HepG2 (cell line): ENCODE measurements around the gene CFC1B. TPM values are rescaled to one million over a fixed set of nuclear protein-coding genes. Genes with fewer than 3 reads are reported as not detected.
"Not testable (repeated sequence)": the region's sequence is repeated elsewhere in the genome, so short reads cannot be mapped to it uniquely, and the experiment has no call there.

Experiments
- ATAC-seq: fragments of 200-7000 bp; cut with Tn5 transposase; 3 replicates; pipeline ENCODE4 v1.9.1; 2020; ENCODE audit warnings: mild to moderate bottlenecking, moderate library complexity
- BruUV-seq: library from RNA; stranded (reverse); fragments of 400-500 nt; replicated peaks from 2 replicates; lab custom pipeline; 2021; lab: Mats Ljungman, UMichigan
- CTCF ChIA-PET: fragments of 300-600 bp; formaldehyde crosslinking; extraction: SDS; loops from one replicate; lab custom pipeline; 2021; ENCODE audit warnings: low total read pairs, inconsistent platforms, low intra/inter-chr PET ratio; lab: Yijun Ruan, JAX
- POLR2A ChIA-PET: fragments of 350-600 bp; sonication (Branson Sonifier 250); formaldehyde crosslinking; loops from one replicate; lab custom pipeline; 2020; ENCODE audit warnings: antibody characterized with exemption, inconsistent platforms; lab: Yijun Ruan, JAX
- DNase-seq: peaks from one replicate; pipeline ENCODE4 v3.0.0-alpha.2; 2015; ENCODE audit warnings: low spot score
- FAIRE-seq: peaks from 3 replicates; lab custom pipeline; 2011; peaks lifted over from hg19 to GRCh38; lab: Jason Lieb, UNC
- H2AFZ ChIP-seq: one replicate; pipeline ENCODE4 v1.6.1; 2011; ENCODE audit warnings: low read length, inconsistent platforms
- H3K27ac ChIP-seq: fragments of 300-600 bp; 3 replicates; pipeline ENCODE4 v1.8.0; 2011; ENCODE audit warnings: mixed run types, mild to moderate bottlenecking, mixed read lengths, low read length, inconsistent platforms; ENCODE audit not compliant: insufficient read depth; ENCODE audit errors: extremely low read length
- H3K27me3 ChIP-seq, 2 experiments: fragments of 200-600 bp in 1 of 2; 2 replicates in 1 of 2; 3 replicates in 1 of 2; pipeline versions ENCODE4 v1.6.0 to v1.8.0; 2011; ENCODE audit warnings: low read length in 2 of 2, mild to moderate bottlenecking in 2 of 2, moderate library complexity in 2 of 2, inconsistent platforms in 1 of 2; ENCODE audit not compliant: insufficient read depth in 2 of 2, control insufficient read depth in 1 of 2
- H3K36me3 ChIP-seq, 2 experiments: fragments of 200-600 bp in 1 of 2; replicated peaks in 1 of 2; 2 replicates in 1 of 2; 3 replicates in 1 of 2; pipeline versions ENCODE4 v1.5.1 to v1.8.0; 2011; ENCODE audit warnings: low read length in 2 of 2, inconsistent platforms in 1 of 2; ENCODE audit not compliant: insufficient read depth in 2 of 2, control insufficient read depth in 1 of 2
- H3K4me1 ChIP-seq: 2 replicates; pipeline ENCODE4 v1.5.1; 2012; ENCODE audit warnings: low read length, inconsistent platforms; ENCODE audit not compliant: insufficient read depth
- H3K4me2 ChIP-seq: 2 replicates; pipeline ENCODE4 v1.6.0; 2011; ENCODE audit warnings: low read depth, low read length, inconsistent platforms
- H3K4me3 ChIP-seq, 3 experiments: fragments of 200-600 bp in 1 of 3; sonication (generic), shearing (Covaris generic) in 1 of 3; replicated peaks in 1 of 3; 2 replicates each; pipeline ENCODE4 v1.5.1; 2011 to 2016; ENCODE audit warnings: low read length in 3 of 3, inconsistent platforms in 2 of 3, low read depth in 2 of 3, mild to moderate bottlenecking in 2 of 3, control low read depth in 1 of 3, mixed read lengths in 1 of 3; ENCODE audit not compliant: insufficient read depth in 1 of 3
- H3K79me2 ChIP-seq: one replicate; pipeline ENCODE4 v1.6.1; 2011; ENCODE audit warnings: low read length, inconsistent platforms; ENCODE audit not compliant: insufficient read depth
- H3K9ac ChIP-seq: 2 replicates; pipeline ENCODE4 v1.6.0; 2011; ENCODE audit warnings: mild to moderate bottlenecking, low read depth, low read length, inconsistent platforms; ENCODE audit not compliant: insufficient read depth
- H3K9me3 ChIP-seq: 2 replicates; pipeline ENCODE4 v1.5.1; 2012; ENCODE audit warnings: mild to moderate bottlenecking, low read length
- H4K20me1 ChIP-seq: 2 replicates; pipeline ENCODE4 v1.6.0; 2011; ENCODE audit warnings: inconsistent platforms, mild to moderate bottlenecking, low read length, moderate library complexity; ENCODE audit not compliant: insufficient read depth
- WGBS: methylation state at CpG from one replicate; pipeline ENCODE4 v1.1.6; 2017; ENCODE audit warnings: low lambda C conversion rate; 5-methylcytosine and 5-hydroxymethylcytosine counted together
- in situ Hi-C: cut with HindIII; loops from 2 replicates; pipeline ENCODE4 v1.10.0; 2017; ENCODE audit warnings: low pct_unique_long_range_greater_than_20kb; ENCODE audit not compliant: extremely low pct_ligation_motif_present
- intact Hi-C: fragments of 100-400 bp; cut with micrococcal nuclease; formaldehyde crosslinking; loops from one replicate; pipeline ENCODE4 v1.10.0; 2022; ENCODE audit not compliant: unreplicated experiment
- polyA plus RNA-seq, 8 experiments: library from polyadenylated mRNA; depleted of rRNA in 3 of 8; stranded (reverse) in 7 of 8; unstranded in 1 of 8; fragments of >200 nt; fragmentation: Illumina TruSeq in 4 of 8; extraction: Trizol in 4 of 8; gene quantifications; 2 replicates each; pipeline versions ENCODE4 v1.2.1 to v1.2.3, GENCODE V29; 2011 to 2016; ENCODE audit warnings: low read depth in 4 of 8, missing spikeins in 1 of 8, mixed read lengths in 1 of 8; ENCODE audit not compliant: insufficient read depth in 1 of 8
- total RNA-seq, 5 experiments: library from RNA; depleted of rRNA; stranded (reverse); fragments of >200 nt; fragmentation: Illumina TruSeq; extraction: Trizol; gene quantifications; 2 replicates each; pipeline ENCODE4 v1.2.3, GENCODE V29; 2016; ENCODE audit warnings: low read depth in 1 of 5

Gene CFC1B
- total and polyA plus RNA-seq, 2 of the 13 experiments (the other 11 are each of a cell fraction or from before 2014, with no cell fraction given): not detected

DNA sequence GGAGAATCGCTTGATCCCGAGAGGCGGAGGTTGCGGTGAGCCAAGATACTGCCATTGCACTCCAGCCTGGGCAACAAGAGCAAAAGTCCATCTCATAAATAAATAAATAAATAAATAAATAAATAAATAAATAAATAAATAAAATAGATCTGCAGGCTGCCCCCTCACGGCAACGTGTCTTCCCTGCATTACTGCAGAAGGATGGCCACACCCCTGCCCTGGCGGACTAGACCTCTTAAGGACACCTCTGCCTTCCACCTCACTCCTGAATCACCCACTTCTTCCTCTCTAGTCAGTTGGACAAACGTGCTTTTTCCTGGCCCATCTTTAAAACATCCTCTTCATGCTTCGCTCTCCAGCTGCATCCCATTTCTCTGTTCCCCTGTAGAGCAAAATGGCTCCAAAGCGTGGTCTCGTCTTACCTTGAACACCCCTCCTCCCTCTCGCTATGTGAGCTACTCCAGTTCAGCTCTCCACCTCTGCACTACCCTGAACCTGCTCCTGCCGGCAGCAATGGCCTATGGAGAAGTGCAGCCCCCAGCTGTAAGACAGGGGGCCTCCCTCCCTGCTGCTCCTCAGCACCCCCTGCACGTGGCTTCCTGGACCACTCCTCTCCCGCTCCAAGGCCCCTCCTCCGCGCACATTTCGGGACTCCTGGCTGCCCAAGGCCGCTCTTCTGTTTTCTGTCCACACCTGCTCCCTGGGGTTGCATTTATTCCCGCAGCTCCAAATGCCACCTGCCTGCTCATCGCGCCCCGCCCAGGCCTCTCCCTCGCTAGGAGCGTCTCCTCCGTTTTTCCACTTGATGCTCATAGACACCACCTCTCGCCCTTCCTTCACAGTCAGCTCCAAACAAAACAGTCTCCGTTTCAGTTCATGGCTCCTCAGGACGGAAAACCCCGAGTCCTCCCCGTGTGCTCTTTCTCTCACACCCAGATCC, 9.9 kb upstream of the CFC1B start:
- FAIRE-seq, intact Hi-C loops: not testable (repeated sequence)

DNA sequence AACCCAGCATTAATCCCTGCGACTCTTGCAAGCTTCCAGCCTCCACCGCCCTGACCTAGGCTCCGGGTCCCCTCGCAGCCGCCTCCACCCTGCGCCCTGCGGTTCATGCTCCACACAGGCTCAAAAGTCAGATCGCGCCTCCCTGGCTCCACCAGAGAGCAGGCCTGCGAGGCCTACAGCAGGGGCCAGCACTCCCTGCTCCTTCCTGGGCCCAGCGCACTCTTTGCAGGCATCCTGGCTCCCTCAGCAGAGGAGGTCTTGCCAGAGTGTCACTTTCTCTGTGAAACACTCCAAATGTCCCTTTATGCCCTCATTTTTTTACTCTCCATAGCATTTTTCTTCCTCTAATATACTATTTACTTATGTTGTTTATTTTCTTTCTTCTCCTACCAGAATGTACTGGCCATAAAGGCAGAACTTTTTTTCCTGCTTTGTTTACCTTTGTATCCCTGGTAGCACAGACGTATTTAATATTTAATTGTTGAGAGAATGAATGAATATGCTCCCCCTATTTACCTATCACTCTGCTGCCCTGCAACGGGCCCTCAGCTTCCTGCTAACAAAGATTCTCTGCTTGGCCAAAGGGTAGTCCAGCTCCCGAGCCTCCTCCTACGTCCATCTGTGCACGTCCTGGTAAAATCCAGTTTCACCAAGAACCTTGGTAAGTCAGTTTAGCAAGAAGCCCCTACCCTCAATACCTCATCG, 9.1 kb upstream of the CFC1B start:
- H2AFZ ChIP-seq, CTCF ChIA-PET, H3K4me1 ChIP-seq, POLR2A ChIA-PET, H3K79me2 ChIP-seq, H3K4me3 ChIP-seq, H3K27ac ChIP-seq, H3K9me3 ChIP-seq, intact Hi-C loops, DNase-seq, BruUV-seq, H3K27me3 ChIP-seq, H3K4me2 ChIP-seq, H3K9ac ChIP-seq, in situ Hi-C loops, H3K36me3 ChIP-seq, H4K20me1 ChIP-seq, FAIRE-seq: not testable (repeated sequence)
- 30% methylated on average over 5 of the region's 17 CpGs for WGBS
- ATAC-seq: peak; percentile 90

More for the DNA sequence above, 9.9 kb upstream of the CFC1B start:
- H2AFZ ChIP-seq, H3K4me1 ChIP-seq, H3K4me2 ChIP-seq, H3K9me3 ChIP-seq, H3K79me2 ChIP-seq, H3K36me3 ChIP-seq, H3K27ac ChIP-seq, H3K9ac ChIP-seq, H3K27me3 ChIP-seq, DNase-seq, BruUV-seq, in situ Hi-C loops, CTCF ChIA-PET, POLR2A ChIA-PET, H3K4me3 ChIP-seq, H4K20me1 ChIP-seq: not testable (repeated sequence)
- peak; percentile 38 for ATAC-seq
- WGBS: 80% methylated on average over 4 of the region's 31 CpGs

DNA sequence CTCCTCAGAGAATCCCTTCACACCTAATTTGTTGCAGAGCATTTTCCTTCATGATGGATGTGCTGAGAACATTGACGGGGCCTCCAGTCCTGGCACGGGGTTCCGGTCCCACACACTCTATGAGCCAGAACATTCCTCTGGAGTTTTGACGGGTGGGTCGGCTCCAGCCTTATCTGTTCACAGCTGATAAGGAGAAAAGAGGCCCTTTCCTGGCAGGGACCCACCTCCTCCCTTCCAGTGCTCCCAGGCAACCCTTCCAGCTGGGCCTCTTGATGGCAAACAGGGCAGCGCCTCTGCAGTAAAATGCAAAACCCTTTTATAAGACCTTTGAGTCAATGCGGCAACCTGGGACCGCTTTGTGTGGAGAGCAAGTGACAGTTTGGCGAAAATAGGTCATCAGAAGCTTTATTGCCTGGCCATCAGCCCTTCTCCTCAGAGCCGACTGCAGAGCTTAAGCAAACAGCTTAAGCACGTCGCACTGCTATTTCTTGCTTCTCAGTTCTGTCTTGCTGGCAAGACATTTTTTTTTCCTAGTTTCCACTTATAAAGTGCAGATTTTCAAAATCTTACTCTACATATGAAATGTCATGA, 2.4 kb upstream of the CFC1B start:
- intact Hi-C loops, H3K27ac ChIP-seq, BruUV-seq, H3K79me2 ChIP-seq, H3K4me3 ChIP-seq, DNase-seq, H3K9me3 ChIP-seq, H4K20me1 ChIP-seq, ATAC-seq, H3K9ac ChIP-seq, CTCF ChIA-PET, H3K4me1 ChIP-seq, in situ Hi-C loops, H3K27me3 ChIP-seq, H3K4me2 ChIP-seq, H3K36me3 ChIP-seq, POLR2A ChIA-PET, FAIRE-seq, H2AFZ ChIP-seq: not testable (repeated sequence)
- WGBS: no CpG with 5 or more reads among the region's 12 CpGs

DNA sequence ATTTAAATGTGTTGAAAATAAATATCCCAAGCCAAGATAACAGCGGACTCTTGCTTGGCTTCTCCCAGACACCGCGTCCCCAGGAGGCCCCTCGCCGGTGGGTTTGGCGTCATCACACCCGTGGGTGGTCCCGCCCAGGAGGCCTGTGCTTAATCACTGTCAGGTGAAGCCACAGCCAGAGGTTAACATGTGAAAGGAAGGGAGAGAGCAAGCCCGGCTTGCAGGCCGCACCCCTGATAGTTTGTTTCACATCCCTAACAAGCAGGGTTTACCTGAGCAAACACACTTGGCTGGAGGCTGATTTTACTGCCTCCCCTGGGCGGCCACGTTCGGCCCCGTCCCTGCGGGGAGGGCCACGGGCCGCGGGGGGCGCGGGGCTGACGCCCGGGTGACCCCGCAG, 1.4 kb downstream of the CFC1B start:
- H3K9me3 ChIP-seq, H3K4me3 ChIP-seq, DNase-seq, ATAC-seq, intact Hi-C loops, FAIRE-seq, CTCF ChIA-PET, H3K4me2 ChIP-seq, POLR2A ChIA-PET, H4K20me1 ChIP-seq, H2AFZ ChIP-seq, BruUV-seq, H3K79me2 ChIP-seq, H3K27ac ChIP-seq, H3K4me1 ChIP-seq, H3K36me3 ChIP-seq, H3K27me3 ChIP-seq, H3K9ac ChIP-seq, in situ Hi-C loops: not testable (repeated sequence)
- no CpG with 5 or more reads among the region's 23 CpGs for WGBS
